Fibroblast of the aortic adventitia (primary cell): ENCODE measurements around the gene PTPRG. TPM values are rescaled to one million over a fixed set of nuclear protein-coding genes. Genes with fewer than 3 reads are reported as not detected.
A peak's percentile ranks its signal among the peaks of the same experiment; 100 is the strongest.

Experiments used
- DNase-seq: peaks from one replicate; pipeline ENCODE4 v3.0.0-alpha.2; 2010; ENCODE audit warnings: low read depth
- H3K4me3 ChIP-seq: 2 replicates; pipeline ENCODE4 v1.5.1; 2011; ENCODE audit warnings: low read depth, mild to moderate bottlenecking, control low read depth, low read length, moderate library complexity
- CTCF ChIP-seq: IDR thresholded peaks from 2 replicates; pipeline ENCODE4 v1.5.1; 2011; ENCODE audit warnings: mild to moderate bottlenecking, low read length, control low read depth, inconsistent platforms; ENCODE audit not compliant: insufficient read depth
- total RNA-seq: library from RNA; depleted of rRNA; stranded (reverse); fragments of >200 nt; gene quantifications from 2 replicates; pipeline ENCODE4 v1.2.3, GENCODE V29; 2012; ENCODE audit warnings: low replicate concordance

PTPRG gene
- total RNA-seq, 1 donor: 52.0 TPM

GRCh38 chr3:61948699-61949305 lies 387.4 kb downstream of the PTPRG start:
- TF ChIP-seq CTCF: no peak
- no peak overlapping the region for H3K4me3 ChIP-seq
- no peak for DNase-seq

- DNase-seq: peak; percentile 37
- no peak for TF ChIP-seq CTCF
These were observed 392.7 kb downstream of the PTPRG start for GRCh38 chr3:61954097-61954540.

GRCh38 chr3:61955483-61955882 lies 394.1 kb downstream of the PTPRG start:
- TF ChIP-seq CTCF: no peak
- H3K4me3 ChIP-seq: no peak overlapping the region
- no peak for DNase-seq

More at GRCh38 chr3:61954097-61954540, 392.7 kb downstream of the PTPRG start:
- H3K4me3 ChIP-seq: no peak overlapping the region

GRCh38 chr3:61956236-61956635 lies 394.9 kb downstream of the PTPRG start:
- peak; percentile 79 for DNase-seq
- peak overlapping the region; percentile 2 for H3K4me3 ChIP-seq
- TF ChIP-seq CTCF: no peak

GRCh38 chr3:61957259-61957658 lies 395.9 kb downstream of the PTPRG start:
- TF ChIP-seq CTCF: no peak
- no peak for DNase-seq
- no peak overlapping the region for H3K4me3 ChIP-seq

- TF ChIP-seq CTCF: no peak
- DNase-seq: no peak
- H3K4me3 ChIP-seq: no peak overlapping the region
These were observed 399.6 kb downstream of the PTPRG start for GRCh38 chr3:61960976-61961375.

GRCh38 chr3:61961900-61962299 lies 400.5 kb downstream of the PTPRG start:
- TF ChIP-seq CTCF: no peak
- DNase-seq: no peak
- H3K4me3 ChIP-seq: no peak overlapping the region
